Hepatocyte (in vitro differentiated cells): ENCODE results near the gene AVPR2. TPM values are rescaled to one million over a fixed set of nuclear protein-coding genes. Genes with fewer than 3 reads are reported as not detected.

Experiments
- DNase-seq: peaks from one replicate; pipeline ENCODE4 v3.0.0-alpha.2; 2016; ENCODE audit warnings: low spot score
- H2AFZ ChIP-seq: fragments of 200-600 bp; sonication (generic); 2 replicates; pipeline ENCODE4 v1.6.0; 2016; ENCODE audit warnings: antibody characterized with exemption, mild to moderate bottlenecking
- H3K27ac ChIP-seq: fragments of 200-600 bp; sonication (generic); 2 replicates; pipeline ENCODE4 v1.5.1; 2016; ENCODE audit warnings: mild to moderate bottlenecking
- H3K27me3 ChIP-seq: fragments of 200-600 bp; sonication (generic); 2 replicates; pipeline ENCODE4 v1.6.1; 2016
- H3K36me3 ChIP-seq: fragments of 200-600 bp; sonication (generic); replicated peaks from 2 replicates; pipeline ENCODE4 v1.5.1; 2016; ENCODE audit warnings: low read depth; ENCODE audit not compliant: insufficient read depth
- H3K4me1 ChIP-seq: fragments of 200-600 bp; sonication (generic); 2 replicates; pipeline ENCODE4 v1.5.1; 2016; ENCODE audit warnings: mild to moderate bottlenecking, moderate library complexity; ENCODE audit not compliant: insufficient read depth
- H3K4me2 ChIP-seq: fragments of 200-600 bp; sonication (generic); 2 replicates; pipeline ENCODE4 v1.6.0; 2016
- H3K4me3 ChIP-seq: fragments of 200-600 bp; sonication (generic); 2 replicates; pipeline ENCODE4 v1.5.1; 2016; ENCODE audit warnings: mild to moderate bottlenecking
- H3K79me2 ChIP-seq: fragments of 200-600 bp; sonication (generic); 2 replicates; pipeline ENCODE4 v1.6.0; 2017; ENCODE audit warnings: mild to moderate bottlenecking
- H3K9me2 ChIP-seq: fragments of 200-600 bp; sonication (generic); replicated peaks from 2 replicates; pipeline ENCODE4 v1.6.0; 2017; ENCODE audit warnings: mild to moderate bottlenecking; ENCODE audit not compliant: insufficient read depth
- H3K9me3 ChIP-seq: fragments of 200-600 bp; sonication (generic); 2 replicates; pipeline ENCODE4 v1.5.1; 2016; ENCODE audit warnings: low read depth, mild to moderate bottlenecking
- H4K20me1 ChIP-seq: fragments of 200-600 bp; sonication (generic); 2 replicates; pipeline ENCODE4 v1.6.0; 2016; ENCODE audit warnings: mild to moderate bottlenecking; ENCODE audit not compliant: insufficient read depth, poor library complexity, severe bottlenecking
- EZH2 ChIP-seq: fragments of 200-600 bp; sonication (generic); IDR thresholded peaks from 2 replicates; pipeline ENCODE4 v1.6.1; 2016; ENCODE audit warnings: antibody characterized with exemption, mild to moderate bottlenecking, borderline replicate concordance
- EZH2phosphoT487 ChIP-seq: fragments of 200-600 bp; sonication (generic); IDR thresholded peaks from one replicate; pipeline ENCODE4 v1.6.1; 2018; ENCODE audit warnings: antibody characterized with exemption, mild to moderate bottlenecking, low read depth, moderate library complexity; ENCODE audit not compliant: unreplicated experiment, severe bottlenecking
- WGBS: methylation state at CpG from one replicate; pipeline ENCODE4 v1.1.6; 2016; ENCODE audit warnings: low lambda C conversion rate; ENCODE audit errors: missing lambda C conversion rate; 5-methylcytosine and 5-hydroxymethylcytosine counted together
- polyA plus RNA-seq: library from polyadenylated mRNA; unstranded; fragments of >200 nt; fragmentation: Nextera tagmentation; extraction: Ambion mirVana; gene quantifications from 2 replicates; pipeline ENCODE4 v1.2.1, GENCODE V29; 2016
- total RNA-seq: library from RNA; depleted of rRNA; stranded (reverse); fragments of >200 nt; gene quantifications from 2 replicates; pipeline ENCODE4 v1.2.3, GENCODE V29; 2014
- TF ChIP-seq, protein P1 (sequence below): fragments of 200-600 bp; sonication (generic); IDR thresholded peaks from 2 replicates; pipeline ENCODE4 v1.5.1; 2016; ENCODE audit warnings: antibody characterized with exemption, mild to moderate bottlenecking; ENCODE audit not compliant: poor library complexity

AVPR2 gene
- total and polyA plus RNA-seq, 2 experiments from 2014 or later = not detected

DNA sequence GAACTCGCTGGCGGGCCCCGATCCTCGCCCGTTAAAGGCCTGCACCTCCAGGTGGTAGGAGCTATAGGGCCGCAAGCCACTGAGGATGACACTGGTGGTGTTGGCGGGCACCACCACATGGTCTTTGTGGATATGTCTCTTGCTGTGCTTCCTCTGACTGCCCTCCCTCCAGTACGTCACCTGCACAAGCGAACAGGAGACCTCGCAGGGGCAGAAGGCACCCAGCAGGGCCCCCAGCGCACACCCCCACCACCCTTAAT is 39.2 kb upstream of the AVPR2 start:
- no peaks in the 10 kb centered on the region for H4K20me1 ChIP-seq
- no peaks in the 10 kb centered on the region for H3K9me3 ChIP-seq
- no peak overlapping the region for H2AFZ ChIP-seq
- H3K4me3 ChIP-seq = no peak overlapping the region
- no peaks in the 10 kb centered on the region for H3K27me3 ChIP-seq
- H3K9me2 ChIP-seq = no peaks in the 10 kb centered on the region
- no peaks in the 10 kb centered on the region for H3K36me3 ChIP-seq
- DNase-seq = no peak
- no peak for TF ChIP-seq EZH2phosphoT487
- TF ChIP-seq EZH2 = no peak
- TF ChIP-seq, protein P1, sequence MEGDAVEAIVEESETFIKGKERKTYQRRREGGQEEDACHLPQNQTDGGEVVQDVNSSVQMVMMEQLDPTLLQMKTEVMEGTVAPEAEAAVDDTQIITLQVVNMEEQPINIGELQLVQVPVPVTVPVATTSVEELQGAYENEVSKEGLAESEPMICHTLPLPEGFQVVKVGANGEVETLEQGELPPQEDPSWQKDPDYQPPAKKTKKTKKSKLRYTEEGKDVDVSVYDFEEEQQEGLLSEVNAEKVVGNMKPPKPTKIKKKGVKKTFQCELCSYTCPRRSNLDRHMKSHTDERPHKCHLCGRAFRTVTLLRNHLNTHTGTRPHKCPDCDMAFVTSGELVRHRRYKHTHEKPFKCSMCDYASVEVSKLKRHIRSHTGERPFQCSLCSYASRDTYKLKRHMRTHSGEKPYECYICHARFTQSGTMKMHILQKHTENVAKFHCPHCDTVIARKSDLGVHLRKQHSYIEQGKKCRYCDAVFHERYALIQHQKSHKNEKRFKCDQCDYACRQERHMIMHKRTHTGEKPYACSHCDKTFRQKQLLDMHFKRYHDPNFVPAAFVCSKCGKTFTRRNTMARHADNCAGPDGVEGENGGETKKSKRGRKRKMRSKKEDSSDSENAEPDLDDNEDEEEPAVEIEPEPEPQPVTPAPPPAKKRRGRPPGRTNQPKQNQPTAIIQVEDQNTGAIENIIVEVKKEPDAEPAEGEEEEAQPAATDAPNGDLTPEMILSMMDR = no peak
- H3K4me2 ChIP-seq = no peak overlapping the region
- H3K4me1 ChIP-seq = no peaks in the 10 kb centered on the region
- H3K79me2 ChIP-seq = no peaks in the 10 kb centered on the region
- 91% methylated on average over 6 of the region's 11 CpGs for WGBS
- no peak overlapping the region for H3K27ac ChIP-seq

DNA sequence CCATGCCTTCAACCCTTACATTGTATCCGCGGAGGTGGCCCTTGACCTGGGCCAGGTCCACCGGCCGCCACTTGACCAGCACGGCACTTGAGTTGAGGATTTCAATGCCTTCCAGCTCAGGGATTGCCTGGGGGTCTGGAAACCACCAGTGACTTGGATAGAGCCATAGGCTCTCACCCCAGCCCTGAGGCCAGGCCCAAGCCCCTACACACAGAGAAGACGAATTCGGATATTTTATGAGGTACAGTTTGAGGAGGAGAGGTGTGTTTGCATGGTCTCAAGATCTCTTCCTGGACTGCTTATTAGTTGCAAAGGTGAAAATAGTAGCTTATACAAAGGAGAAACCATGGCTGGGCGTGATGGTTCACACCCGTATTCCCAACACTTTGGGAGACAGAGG is 38.8 kb upstream of the AVPR2 start:
- TF ChIP-seq, protein P1 = no peak
- TF ChIP-seq EZH2phosphoT487 (no peak), EZH2 (no peak)
- WGBS = 90% methylated on average over 9 of the region's 9 CpGs
- H3K9me3 ChIP-seq = no peaks in the 10 kb centered on the region
- no peak overlapping the region for H3K4me2 ChIP-seq
- H3K27me3 ChIP-seq = no peaks in the 10 kb centered on the region
- no peak for DNase-seq
- no peaks in the 10 kb centered on the region for H3K79me2 ChIP-seq
- no peak overlapping the region for H3K4me3 ChIP-seq
- H3K4me1 ChIP-seq = no peaks in the 10 kb centered on the region
- H3K9me2 ChIP-seq = no peaks in the 10 kb centered on the region
- no peak overlapping the region for H3K27ac ChIP-seq
- H3K36me3 ChIP-seq = no peaks in the 10 kb centered on the region
- no peaks in the 10 kb centered on the region for H4K20me1 ChIP-seq
- no peak overlapping the region for H2AFZ ChIP-seq

DNA sequence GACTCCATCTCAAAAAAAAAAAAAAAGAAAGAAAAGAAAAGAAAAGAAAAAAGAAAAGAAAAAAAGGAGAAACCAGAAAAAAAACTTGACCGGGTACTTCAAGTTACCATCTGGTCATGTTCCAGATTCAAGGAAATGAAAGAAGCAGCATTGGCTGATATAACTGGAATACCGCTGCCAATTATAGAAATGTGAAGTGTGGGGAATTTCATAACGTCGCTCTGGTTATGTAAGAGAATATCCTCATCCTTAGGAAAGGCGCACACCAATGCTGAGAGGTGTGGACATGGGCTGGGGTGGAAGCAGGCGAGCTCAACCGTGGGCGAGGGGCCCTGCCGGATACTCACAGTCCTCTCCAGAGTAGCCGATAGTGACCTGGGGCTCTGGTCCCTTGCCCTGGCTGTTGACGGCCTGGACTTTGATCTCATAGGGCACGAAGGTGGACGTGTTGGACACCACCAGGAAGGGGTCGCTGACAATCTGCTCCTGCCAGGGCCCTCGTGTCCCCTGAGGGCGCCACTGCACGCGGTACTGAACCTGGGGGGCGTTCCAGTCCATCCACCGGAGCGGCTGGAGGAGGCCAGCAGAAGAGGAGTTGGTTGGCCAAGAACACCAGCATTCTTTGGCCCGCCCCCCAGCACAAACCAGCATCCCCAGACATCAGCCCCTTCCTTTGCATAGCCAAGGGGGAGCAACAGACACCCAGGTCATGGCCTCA is 38.0 kb upstream of the AVPR2 start:
- H3K36me3 ChIP-seq = no peaks in the 10 kb centered on the region
- no peaks in the 10 kb centered on the region for H3K27me3 ChIP-seq
- H3K4me2 ChIP-seq = no peak overlapping the region
- no peaks in the 10 kb centered on the region for H4K20me1 ChIP-seq
- no peak for DNase-seq
- no peaks in the 10 kb centered on the region for H3K9me3 ChIP-seq
- no peak overlapping the region for H3K4me3 ChIP-seq
- no peak overlapping the region for H3K27ac ChIP-seq
- no peaks in the 10 kb centered on the region for H3K9me2 ChIP-seq
- TF ChIP-seq, protein P1 = no peak
- no peak for TF ChIP-seq EZH2
- no peak for TF ChIP-seq EZH2phosphoT487
- no peaks in the 10 kb centered on the region for H3K79me2 ChIP-seq
- 87% methylated on average over 22 of the region's 22 CpGs for WGBS
- H2AFZ ChIP-seq = no peak overlapping the region
- H3K4me1 ChIP-seq = no peaks in the 10 kb centered on the region
